CD4-positive, CD25-positive, alpha-beta regulatory T cell (primary cell): Measurements from ENCODE around the gene PRPF38B. TPM values are rescaled to one million over a fixed set of nuclear protein-coding genes. Genes with fewer than 3 reads are reported as not detected.

Experiments used
- ATAC-seq, 2 donors: fragments of 150-1000 bp; cut with Tn5 transposase; one replicate each; pipeline ENCODE4 v1.10.0; 2021; ENCODE audit warnings: low read depth in 2 of 2, moderate number of reproducible peaks in 2 of 2, moderate library complexity in 1 of 2
- DNase-seq, 3 donors: peaks; one replicate each; pipeline versions ENCODE4 v3.0.0 to v3.0.0-alpha.2; 2012 to 2022; ENCODE audit warnings: mixed read lengths in 1 of 3
- H3K27ac ChIP-seq: one replicate; pipeline ENCODE4 v1.7.0; 2013; ENCODE audit warnings: mild to moderate bottlenecking, low read length; ENCODE audit not compliant: insufficient read depth, poor library complexity, severe bottlenecking
- H3K27me3 ChIP-seq: one replicate; pipeline ENCODE4 v1.7.0; 2013; ENCODE audit warnings: low read length; ENCODE audit not compliant: control insufficient read depth, insufficient read depth
- H3K36me3 ChIP-seq: one replicate; pipeline ENCODE4 v1.7.0; 2013; ENCODE audit warnings: mild to moderate bottlenecking, low read length, moderate library complexity; ENCODE audit not compliant: control insufficient read depth, insufficient read depth
- H3K4me1 ChIP-seq: 2 replicates; pipeline ENCODE4 v1.7.0; 2013; ENCODE audit warnings: mild to moderate bottlenecking, low read length; ENCODE audit not compliant: insufficient read depth, control insufficient read depth, poor library complexity, severe bottlenecking
- H3K4me3 ChIP-seq: one replicate; pipeline ENCODE4 v1.7.0; 2013; ENCODE audit warnings: low read depth, mild to moderate bottlenecking, low read length, moderate library complexity
- H3K9me3 ChIP-seq, 2 experiments: 1 replicate in 1 of 2; 2 replicates in 1 of 2; pipeline ENCODE4 v1.7.0; 2013; ENCODE audit warnings: low read length in 2 of 2, mild to moderate bottlenecking in 1 of 2, moderate library complexity in 1 of 2; ENCODE audit not compliant: control insufficient read depth in 2 of 2
- H3K27ac Mint-ChIP-seq, 3 donors: one replicate each; pipeline ENCODE4 v1.8.0; 2020 to 2022; ENCODE audit warnings: mild to moderate bottlenecking in 3 of 3, mixed read lengths in 3 of 3, moderate library complexity in 2 of 3
- H3K27me3 Mint-ChIP-seq: one replicate; pipeline ENCODE4 v1.8.0; 2022; ENCODE audit warnings: mild to moderate bottlenecking, mixed read lengths
- H3K36me3 Mint-ChIP-seq: one replicate; pipeline ENCODE4 v1.8.0; 2020; ENCODE audit warnings: mixed read lengths
- H3K4me1 Mint-ChIP-seq, 4 donors: one replicate each; pipeline ENCODE4 v1.8.0; 2020 to 2022; ENCODE audit warnings: mixed read lengths in 4 of 4, mild to moderate bottlenecking in 1 of 4
- H3K4me3 Mint-ChIP-seq, 4 donors: one replicate each; pipeline ENCODE4 v1.8.0; 2020 to 2022; ENCODE audit warnings: mild to moderate bottlenecking in 4 of 4, mixed read lengths in 4 of 4, moderate library complexity in 3 of 4
- H3K9me3 Mint-ChIP-seq, 7 donors: one replicate each; pipeline ENCODE4 v1.8.0; 2020 to 2022; ENCODE audit warnings: mixed read lengths in 7 of 7, mild to moderate bottlenecking in 3 of 7, moderate library complexity in 2 of 7
- polyA plus RNA-seq, 4 donors: library from polyadenylated mRNA; unstranded; fragments of 300-500 nt; fragmentation: Illumina TruSeq; gene quantifications; one replicate each; pipeline ENCODE4 v1.2.3, GENCODE V29; 2021
- total RNA-seq: library from RNA; stranded (reverse); gene quantifications from one replicate; pipeline ENCODE4 v1.2.3, GENCODE V29; 2022

PRPF38B gene
- total and polyA plus RNA-seq, 5 donors from 2014 or later = 18.9 to 132 (median 20.6) TPM

DNA sequence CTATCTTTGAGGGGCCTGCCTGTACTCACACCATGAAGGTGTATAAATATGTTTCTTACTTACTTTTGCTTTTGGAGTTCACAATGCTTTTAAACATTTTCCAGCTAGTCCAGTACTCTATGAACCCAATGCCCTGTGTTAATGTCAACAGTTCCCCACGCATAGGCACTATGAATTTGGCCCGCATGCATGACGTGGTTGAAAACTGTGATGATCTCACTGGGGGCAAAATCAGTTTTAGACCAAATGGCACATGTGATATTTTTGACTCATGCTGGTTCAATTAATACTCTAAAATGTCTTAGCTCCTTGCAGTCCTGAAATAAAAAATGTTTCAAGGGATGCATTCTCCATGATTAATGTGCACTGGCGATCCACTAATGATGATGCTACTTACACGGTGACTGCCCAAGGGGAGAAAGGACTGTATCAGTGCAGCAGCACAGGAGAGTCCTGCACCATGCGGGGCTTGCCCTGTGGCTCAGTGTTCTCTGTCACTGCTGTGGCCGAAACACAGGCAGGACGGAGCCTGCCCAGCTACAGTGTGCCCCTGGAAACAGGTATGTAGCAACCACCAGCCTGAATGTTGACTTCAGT lies 36.3 kb downstream of the PRPF38B start:
- H3K36me3 Mint-ChIP-seq = no peaks in the 10 kb centered on the region

DNA sequence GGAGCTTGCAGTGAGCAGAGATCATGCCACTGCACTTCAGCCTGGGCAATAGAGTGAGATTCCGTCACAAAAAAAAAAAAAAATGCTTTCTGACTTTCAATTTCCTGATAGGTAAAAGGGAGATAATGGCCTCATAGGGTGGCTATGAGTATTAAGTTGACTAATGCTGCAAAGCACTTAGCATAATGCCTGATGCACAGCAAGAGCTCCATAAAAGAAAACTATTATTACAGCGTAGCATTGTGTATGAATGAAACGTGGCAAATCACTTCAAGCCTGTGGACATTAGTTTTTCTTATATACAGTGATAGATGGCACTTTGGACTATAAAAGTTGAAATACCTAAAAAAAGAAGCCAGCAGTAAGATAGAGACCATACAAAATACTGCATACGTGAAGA lies 37.4 kb downstream of the PRPF38B start:
- DNase-seq = no peak
- ATAC-seq = no peak
- Histone ChIP-seq H3K4me3 (no peak overlapping the region), H3K9me3 (no peaks in the 10 kb centered on the region), H3K36me3 (no peaks in the 10 kb centered on the region), H3K4me1 (no peaks in the 10 kb centered on the region), H3K27ac (no peak overlapping the region), H3K27me3 (peaks cover 2% of the 10 kb centered on the region)
- Mint-ChIP-seq H3K4me1 (no peaks in the 10 kb centered on the region), H3K27ac (no peak overlapping the region), H3K27me3 (peaks cover 21% of the 10 kb centered on the region), H3K36me3 (no peaks in the 10 kb centered on the region), H3K9me3 (no peaks in the 10 kb centered on the region), H3K4me3 (no peak overlapping the region)

More for the DNA sequence above, 36.3 kb downstream of the PRPF38B start:
- Histone ChIP-seq H3K9me3 (no peaks in the 10 kb centered on the region), H3K4me1 (no peaks in the 10 kb centered on the region), H3K27ac (no peak overlapping the region), H3K36me3 (no peaks in the 10 kb centered on the region), H3K27me3 (peaks cover 2% of the 10 kb centered on the region), H3K4me3 (no peak overlapping the region)
- DNase-seq = no peak
- Mint-ChIP-seq H3K27me3 (peaks cover 20% of the 10 kb centered on the region), H3K4me1 (no peaks in the 10 kb centered on the region), H3K27ac (no peak overlapping the region), H3K9me3 (no peaks in the 10 kb centered on the region), H3K4me3 (no peak overlapping the region)
- ATAC-seq = no peak

DNA sequence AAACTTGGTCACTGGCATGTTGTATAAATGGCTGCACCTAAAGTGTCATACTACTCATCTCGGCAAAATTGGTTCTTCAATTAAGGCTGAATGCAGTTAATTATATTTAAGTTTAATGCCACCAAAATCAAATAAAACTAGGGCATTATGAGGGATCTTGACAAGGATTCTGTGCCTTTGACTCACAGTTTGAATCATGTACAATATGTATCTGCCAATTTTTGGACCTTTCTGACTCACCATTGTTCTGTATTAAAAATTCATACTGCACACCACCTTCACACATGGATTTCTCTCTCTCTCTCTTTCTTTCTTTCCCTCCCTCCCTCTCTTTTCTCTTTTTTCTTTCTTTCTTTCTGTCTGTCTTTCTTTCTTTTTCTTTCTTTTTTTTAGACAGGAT lies 40.3 kb downstream of the PRPF38B start:
- H3K9me3 Mint-ChIP-seq = no peaks in the 10 kb centered on the region

DNA sequence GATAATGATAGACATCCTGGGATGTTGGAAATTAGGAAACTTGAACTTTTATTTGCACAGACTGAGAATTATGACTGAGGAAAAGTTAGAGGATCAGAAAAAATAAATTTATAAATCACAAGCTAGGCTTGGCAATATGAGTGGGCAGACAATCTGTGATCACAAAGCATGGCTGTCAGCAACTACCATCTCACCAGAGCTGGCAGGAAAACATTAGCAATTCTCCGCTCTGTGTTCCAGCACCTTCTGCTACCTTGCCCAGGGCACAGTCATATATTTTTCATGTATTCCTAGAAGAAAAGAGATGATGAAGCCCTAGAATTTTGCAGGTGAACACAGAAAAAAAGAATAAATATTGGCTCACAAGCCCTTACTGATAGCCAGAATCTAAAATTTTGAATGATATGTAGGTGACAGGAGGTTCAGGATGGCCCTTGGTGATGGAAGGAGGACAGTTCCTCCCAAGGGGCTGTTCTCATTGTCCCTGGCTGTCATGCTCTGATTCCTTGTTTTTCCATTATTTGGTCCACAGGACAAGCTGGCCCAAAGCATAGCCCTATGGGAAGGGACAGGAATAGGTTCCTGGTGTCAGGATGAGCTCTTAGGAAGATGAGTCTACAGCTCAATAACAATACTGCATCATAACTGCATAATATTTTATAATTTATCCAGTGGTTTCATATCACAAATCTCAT lies 42.2 kb downstream of the PRPF38B start:
- peaks cover 13% of the 10 kb centered on the region for H3K27me3 Mint-ChIP-seq
- peaks cover 4% of the 10 kb centered on the region for H3K27me3 ChIP-seq
- no peak overlapping the region for H3K4me3 Mint-ChIP-seq
- no peaks in the 10 kb centered on the region for H3K4me1 ChIP-seq
- no peak overlapping the region for H3K27ac ChIP-seq
- H3K9me3 ChIP-seq = no peaks in the 10 kb centered on the region
- no peak for DNase-seq
- no peaks in the 10 kb centered on the region for H3K9me3 Mint-ChIP-seq
- ATAC-seq = no peak
- H3K27ac Mint-ChIP-seq = no peak overlapping the region
- no peaks in the 10 kb centered on the region for H3K4me1 Mint-ChIP-seq
- H3K36me3 ChIP-seq = no peaks in the 10 kb centered on the region
- peaks cover 4% of the 10 kb centered on the region for H3K36me3 Mint-ChIP-seq
- H3K4me3 ChIP-seq = no peak overlapping the region

More for the DNA sequence above, 40.3 kb downstream of the PRPF38B start:
- Histone ChIP-seq H3K27me3 (peaks cover 6% of the 10 kb centered on the region), H3K4me3 (no peak overlapping the region), H3K9me3 (no peaks in the 10 kb centered on the region), H3K4me1 (no peaks in the 10 kb centered on the region), H3K27ac (no peak overlapping the region), H3K36me3 (no peaks in the 10 kb centered on the region)
- Mint-ChIP-seq H3K36me3 (peaks cover 4% of the 10 kb centered on the region), H3K27me3 (peaks cover 16% of the 10 kb centered on the region), H3K27ac (no peak overlapping the region), H3K4me1 (no peaks in the 10 kb centered on the region), H3K4me3 (no peak overlapping the region)
- ATAC-seq (no peak), DNase-seq (no peak)

DNA sequence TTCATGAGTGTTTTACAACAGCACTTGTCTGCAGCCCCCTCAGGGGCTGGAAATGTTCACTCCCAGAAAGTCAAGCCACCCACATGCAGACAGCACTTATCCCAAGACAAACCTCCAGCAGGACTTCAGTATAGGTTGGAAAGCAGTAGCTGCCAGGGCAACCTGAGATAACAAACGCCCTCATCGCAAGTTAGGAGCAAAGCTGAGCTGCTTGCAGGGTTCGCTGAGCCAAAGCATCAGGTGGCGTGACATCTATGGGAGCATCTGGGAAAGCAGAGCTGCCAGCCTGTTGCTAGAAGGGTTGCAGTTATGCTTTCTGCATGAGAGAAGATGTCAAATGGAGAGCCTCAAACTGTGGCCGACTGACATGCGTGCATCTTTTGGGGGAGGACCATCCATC lies 50.1 kb downstream of the PRPF38B start:
- Mint-ChIP-seq H3K4me1 (peaks cover 0 to 8% (median 6%) of the 10 kb centered on the region in 4 donors), H3K27ac (no peak overlapping the region), H3K27me3 (peaks cover 10% of the 10 kb centered on the region), H3K9me3 (peaks cover 0 to under 1% (median 0%) of the 10 kb centered on the region in 7 donors), H3K36me3 (peaks cover 3% of the 10 kb centered on the region), H3K4me3 (no peak overlapping the region)
- DNase-seq = no peak
- H3K4me1 ChIP-seq = peaks cover under 1% of the 10 kb centered on the region
- H3K27me3 ChIP-seq = no peaks in the 10 kb centered on the region
- H3K27ac ChIP-seq = no peak overlapping the region
- no peaks in the 10 kb centered on the region for H3K9me3 ChIP-seq
- H3K36me3 ChIP-seq = no peaks in the 10 kb centered on the region
- H3K4me3 ChIP-seq = no peak overlapping the region
- ATAC-seq = no peak

DNA sequence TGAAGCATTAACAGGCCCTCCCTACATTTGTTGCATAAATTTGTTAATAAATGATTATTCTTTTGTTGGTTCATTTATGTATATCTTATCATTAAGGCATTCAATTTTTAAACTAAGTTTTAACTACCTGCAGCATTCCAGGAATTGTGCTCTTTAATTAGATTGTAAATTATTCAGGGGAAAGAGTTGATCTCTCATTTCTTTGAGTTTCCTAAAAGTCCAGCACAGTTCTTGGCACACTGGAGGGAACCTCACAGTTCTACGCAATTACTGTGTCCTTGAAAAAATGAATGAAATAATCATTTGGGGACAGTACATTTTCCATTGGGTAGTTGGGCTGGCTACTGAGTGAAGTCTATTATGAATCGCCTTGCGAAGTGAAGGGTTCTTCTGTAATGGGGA lies 53.9 kb downstream of the PRPF38B start:
- Mint-ChIP-seq H3K27ac (peak overlapping the region; percentile 93 to 100 (median 99)), H3K9me3 (peaks cover 0 to 1% (median 0%) of the 10 kb centered on the region in 7 donors), H3K27me3 (peaks cover 6% of the 10 kb centered on the region), H3K4me3 (peak overlapping the region; percentile 92 to 100 (median 98)), H3K36me3 (peaks cover 9% of the 10 kb centered on the region), H3K4me1 (peaks cover 8 to 41% (median 36%) of the 10 kb centered on the region in 4 donors)
- peak overlapping the region; percentile 54 for H3K4me3 ChIP-seq
- H3K9me3 ChIP-seq = no peaks in the 10 kb centered on the region
- H3K27ac ChIP-seq = peak overlapping the region; percentile 92
- no peaks in the 10 kb centered on the region for H3K27me3 ChIP-seq
- DNase-seq = no peak
- H3K4me1 ChIP-seq = peaks cover 31% of the 10 kb centered on the region
- H3K36me3 ChIP-seq = no peaks in the 10 kb centered on the region
- no peak for ATAC-seq

DNA sequence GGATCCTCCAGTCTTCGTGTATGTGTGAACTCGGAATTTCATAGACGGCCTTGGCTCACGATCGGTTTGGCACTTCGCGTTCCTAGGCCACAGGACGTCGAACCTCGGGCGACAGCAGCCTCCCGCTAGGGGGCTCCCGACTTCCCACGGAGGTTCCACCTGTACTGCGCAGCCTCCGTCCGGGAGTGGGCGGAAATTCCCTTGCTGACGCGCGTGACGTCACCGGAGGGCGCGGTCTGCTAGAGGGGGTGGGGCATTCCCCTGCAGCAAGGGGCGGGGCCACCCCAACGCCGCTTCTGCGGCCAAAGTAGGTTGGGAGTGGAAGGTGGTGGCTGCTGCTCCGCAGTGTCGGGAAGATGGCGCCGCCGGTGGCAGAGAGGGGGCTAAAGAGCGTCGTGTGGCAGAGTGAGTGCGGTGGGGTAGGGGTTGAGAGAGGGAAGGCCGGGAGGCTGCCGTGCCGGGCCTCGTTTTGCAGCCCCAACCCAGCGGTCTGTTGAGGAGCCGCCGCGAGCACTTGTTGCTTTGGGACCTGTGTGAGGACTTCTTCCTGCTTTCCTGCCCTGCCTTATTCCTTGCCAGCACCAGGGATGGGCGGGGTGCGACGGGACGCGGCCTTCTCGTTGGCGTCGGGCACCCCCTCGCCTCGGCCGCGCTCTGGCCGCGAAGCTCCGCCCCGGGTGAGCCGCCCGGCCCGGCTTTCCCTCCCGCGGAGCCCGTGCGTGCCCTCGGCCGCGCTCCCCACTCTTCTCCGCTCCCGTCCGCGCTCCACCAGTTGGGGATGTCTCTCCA lies 54.5 kb downstream of the PRPF38B start, which contains the start of gene STXBP3:
Gene STXBP3, plus strand, starts transcription at position 293 of the 789 bp plus-strand sequence. Its CDS starts 64 bp downstream, at position 357.
- no peaks in the 10 kb centered on the region for H3K27me3 ChIP-seq
- peak; percentile 95 to 96 for ATAC-seq
- peak within 1 kb of the TSS; percentile 92 for H3K27ac ChIP-seq
- peak within 1 kb of the TSS; percentile 93 for H3K4me3 ChIP-seq
- Mint-ChIP-seq H3K9me3 (peaks cover 0 to 1% (median 0%) of the 10 kb centered on the region in 7 donors), H3K27ac (peak within 1 kb of the TSS; percentile 99 to 100 (median 99)), H3K4me3 (peak within 1 kb of the TSS; percentile 92 to 100 (median 98)), H3K27me3 (peaks cover 6% of the 10 kb centered on the region), H3K36me3 (peaks cover 10% of the 10 kb centered on the region), H3K4me1 (peaks cover 8 to 43% (median 37%) of the 10 kb centered on the region in 4 donors)
- no peaks in the 10 kb centered on the region for H3K9me3 ChIP-seq
- H3K4me1 ChIP-seq = peaks cover 31% of the 10 kb centered on the region
- peak; percentile 98 to 99 (median 99) for DNase-seq
- no peaks in the 10 kb centered on the region for H3K36me3 ChIP-seq
